PFSK-1 (cell line): ENCODE results near the gene PAQR3.

Experiments
- POLR2AphosphoS5 ChIP-seq: IDR thresholded peaks from 2 replicates; pipeline ENCODE4 v1.6.1; 2012; ENCODE audit warnings: low read depth, mild to moderate bottlenecking, control low read depth, low read length, moderate library complexity
- REST ChIP-seq, 2 experiments: IDR thresholded peaks; 2 replicates each; pipeline versions ENCODE4 v1.6.1 to v1.8.0; 2011 to 2012; ENCODE audit warnings: low read depth in 2 of 2, low read length in 2 of 2, control low read depth in 1 of 2, inconsistent platforms in 1 of 2, mild to moderate bottlenecking in 1 of 2, moderate library complexity in 1 of 2; ENCODE audit not compliant: insufficient read depth in 1 of 2
- SIN3A ChIP-seq: IDR thresholded peaks from 2 replicates; pipeline ENCODE4 v1.6.1; 2012; ENCODE audit warnings: mild to moderate bottlenecking, low read length, moderate library complexity, borderline replicate concordance; ENCODE audit not compliant: insufficient read depth
- TAF1 ChIP-seq: IDR thresholded peaks from 2 replicates; pipeline ENCODE4 v1.6.1; 2012; ENCODE audit warnings: low read length, control low read depth, borderline replicate concordance; ENCODE audit not compliant: insufficient read depth

- TF ChIP-seq POLR2AphosphoS5 (no peak), SIN3A (no peak), TAF1 (no peak), REST (IDR thresholded peaks at IDR 0.05; ENCODE audit: insufficient read depth in 1 of 2, low read depth in 2 of 2, low read length in 2 of 2) (no peak)
Observed at GRCh38 chr4:78862314-78862737, 76.9 kb downstream of the PAQR3 start.
